ENCODE measurements around the gene TMEM192. TPM values are rescaled to one million over a fixed set of nuclear protein-coding genes. Genes with fewer than 3 reads are reported as not detected.
"Not testable (repeated sequence)": the region's sequence is repeated elsewhere in the genome, so short reads cannot be mapped to it uniquely, and the experiment has no call there.

TMEM192 gene
- total and polyA plus RNA-seq, 12 donors = 4.5 to 23.1 (median 16.6) TPM

DNA sequence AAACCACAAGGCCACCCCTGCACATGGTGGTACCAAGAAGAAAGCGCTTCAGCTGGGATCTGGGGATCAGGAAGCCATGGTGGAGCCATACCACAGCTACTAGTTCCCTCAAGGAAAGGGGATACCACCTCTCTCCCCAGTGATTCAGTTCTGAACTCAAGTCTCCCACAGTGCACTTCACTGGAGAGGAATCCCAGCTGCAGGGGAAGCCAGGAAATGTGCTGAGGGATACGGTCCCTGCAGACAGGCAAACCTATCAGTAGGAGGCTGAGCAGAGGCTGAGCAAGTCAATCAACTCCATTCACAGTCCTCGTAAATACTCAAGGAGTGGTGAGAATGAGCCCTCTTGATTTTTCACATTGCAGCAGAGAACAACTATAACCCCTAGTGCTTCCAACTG is 11.0 kb downstream of the TMEM192 start:
- TF ChIP-seq, protein P1, sequence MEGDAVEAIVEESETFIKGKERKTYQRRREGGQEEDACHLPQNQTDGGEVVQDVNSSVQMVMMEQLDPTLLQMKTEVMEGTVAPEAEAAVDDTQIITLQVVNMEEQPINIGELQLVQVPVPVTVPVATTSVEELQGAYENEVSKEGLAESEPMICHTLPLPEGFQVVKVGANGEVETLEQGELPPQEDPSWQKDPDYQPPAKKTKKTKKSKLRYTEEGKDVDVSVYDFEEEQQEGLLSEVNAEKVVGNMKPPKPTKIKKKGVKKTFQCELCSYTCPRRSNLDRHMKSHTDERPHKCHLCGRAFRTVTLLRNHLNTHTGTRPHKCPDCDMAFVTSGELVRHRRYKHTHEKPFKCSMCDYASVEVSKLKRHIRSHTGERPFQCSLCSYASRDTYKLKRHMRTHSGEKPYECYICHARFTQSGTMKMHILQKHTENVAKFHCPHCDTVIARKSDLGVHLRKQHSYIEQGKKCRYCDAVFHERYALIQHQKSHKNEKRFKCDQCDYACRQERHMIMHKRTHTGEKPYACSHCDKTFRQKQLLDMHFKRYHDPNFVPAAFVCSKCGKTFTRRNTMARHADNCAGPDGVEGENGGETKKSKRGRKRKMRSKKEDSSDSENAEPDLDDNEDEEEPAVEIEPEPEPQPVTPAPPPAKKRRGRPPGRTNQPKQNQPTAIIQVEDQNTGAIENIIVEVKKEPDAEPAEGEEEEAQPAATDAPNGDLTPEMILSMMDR (IDR thresholded peaks at IDR 0.05) = no peak
- Histone ChIP-seq H3K27me3 (no peaks in the 10 kb centered on the region), H3K27ac (no peak overlapping the region), H3K4me3 (no peak overlapping the region), H3K36me3 (peaks cover 0 to 60% (median 0%) of the 10 kb centered on the region in 9 donors), H3K4me1 (no peaks in the 10 kb centered on the region), H3K9me3 (no peaks in the 10 kb centered on the region)
- intact Hi-C loops (cut with DNase I) = no loop called here
- 73 to 74% methylated on average over 3 of the region's 3 CpGs for WGBS, 2 donors
- ATAC-seq (no peak), DNase-seq (no peak)

DNA sequence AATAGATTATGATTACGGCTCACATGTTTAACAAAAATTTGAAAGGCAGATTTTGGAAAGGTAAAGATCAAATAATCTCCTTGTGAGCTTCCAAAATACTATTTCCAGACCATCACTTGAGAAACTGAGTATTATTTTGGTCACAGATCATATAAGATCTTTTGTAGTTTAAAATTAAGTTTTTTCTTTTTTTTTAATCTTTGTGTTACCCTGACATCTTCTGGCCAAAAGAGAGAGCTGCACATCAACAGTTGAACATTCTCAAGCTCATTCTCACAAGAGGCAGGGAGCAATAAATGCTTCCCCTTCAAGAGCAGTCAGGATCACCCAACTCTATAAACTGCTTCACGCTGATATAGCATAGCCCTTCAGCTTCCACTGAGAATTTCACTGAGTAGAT is 15.9 kb downstream of the TMEM192 start:
- DNase-seq = no peak
- H3K27me3 ChIP-seq = no peaks in the 10 kb centered on the region
- H3K4me3 ChIP-seq = no peak overlapping the region
- intact Hi-C loops (cut with DNase I) = loop anchor here in 6 of 10 donors (5.0 to 10.0 kb wide), 2 partner anchors 319 to 322 kb away; no protein-coding TSS in a partner anchor
- ATAC-seq = no peak
- no peak overlapping the region for H3K27ac ChIP-seq
- H3K36me3 ChIP-seq = peaks cover 0 to 94% (median 3%) of the 10 kb centered on the region in 9 donors
- 77 to 80% methylated on average over 2 of the region's 2 CpGs for WGBS, 2 donors
- H3K9me3 ChIP-seq = no peaks in the 10 kb centered on the region
- TF ChIP-seq, protein P1 (IDR thresholded peaks at IDR 0.05) = peak; percentile 26 to 59 (median 52)
- H3K4me1 ChIP-seq = no peaks in the 10 kb centered on the region

DNA sequence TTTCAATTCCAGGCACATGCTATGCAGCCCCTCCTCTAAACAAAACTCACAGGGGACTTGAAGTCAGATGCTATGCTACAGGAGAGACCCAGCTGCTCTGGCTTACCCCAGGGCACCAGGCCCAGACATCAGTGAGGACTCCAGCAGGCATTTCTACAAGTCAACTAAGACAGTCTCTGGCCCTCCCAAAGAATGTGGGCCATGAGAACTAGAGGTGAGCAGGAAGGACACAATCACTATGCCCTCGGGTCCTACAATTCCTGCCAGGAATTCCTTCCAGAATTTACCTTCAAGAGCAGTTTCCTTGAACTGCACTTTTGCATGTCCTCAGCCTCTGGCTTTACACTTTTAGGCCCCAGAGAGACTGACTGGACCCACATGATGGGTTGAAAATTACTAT is 17.4 kb downstream of the TMEM192 start:
- no peak overlapping the region for H3K4me3 ChIP-seq
- DNase-seq = no peak
- H3K9me3 ChIP-seq = no peaks in the 10 kb centered on the region
- H3K4me1 ChIP-seq = no peaks in the 10 kb centered on the region
- no peak overlapping the region for H3K27ac ChIP-seq
- intact Hi-C loops (cut with DNase I) = loop anchor here in 6 of 10 donors (5.0 to 10.0 kb wide), 2 partner anchors 318 to 320 kb away; no protein-coding TSS in a partner anchor
- TF ChIP-seq, protein P1 (IDR thresholded peaks at IDR 0.05) = no peak
- ATAC-seq = no peak
- peaks cover 0 to 91% (median 3%) of the 10 kb centered on the region in 9 donors for H3K36me3 ChIP-seq
- H3K27me3 ChIP-seq = no peaks in the 10 kb centered on the region
- 32 to 35% methylated on average over 1 of the region's 1 CpG for WGBS, 2 donors

DNA sequence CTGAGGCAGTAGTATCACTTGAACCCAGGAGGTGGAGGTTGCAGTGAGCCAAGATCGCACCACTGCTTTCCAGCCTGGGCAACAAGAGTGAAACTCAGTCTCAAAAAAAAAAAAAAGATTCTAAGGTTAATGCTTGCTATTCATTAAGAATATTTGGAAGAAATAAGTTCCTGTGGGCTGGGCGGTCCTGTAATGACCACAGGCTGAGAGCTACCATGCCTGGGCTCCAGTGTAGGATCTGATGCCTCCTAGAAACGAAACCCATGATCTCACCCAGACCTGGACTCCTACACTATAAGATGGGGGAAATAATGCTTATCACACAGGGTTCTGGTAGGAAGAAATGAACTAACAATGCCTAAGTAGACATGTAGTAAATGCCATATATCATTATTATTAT is 17.8 kb downstream of the TMEM192 start:
- Histone ChIP-seq H3K36me3 (peaks cover 0 to 91% (median 3%) of the 10 kb centered on the region in 9 donors), H3K27ac (no peak overlapping the region)

DNA sequence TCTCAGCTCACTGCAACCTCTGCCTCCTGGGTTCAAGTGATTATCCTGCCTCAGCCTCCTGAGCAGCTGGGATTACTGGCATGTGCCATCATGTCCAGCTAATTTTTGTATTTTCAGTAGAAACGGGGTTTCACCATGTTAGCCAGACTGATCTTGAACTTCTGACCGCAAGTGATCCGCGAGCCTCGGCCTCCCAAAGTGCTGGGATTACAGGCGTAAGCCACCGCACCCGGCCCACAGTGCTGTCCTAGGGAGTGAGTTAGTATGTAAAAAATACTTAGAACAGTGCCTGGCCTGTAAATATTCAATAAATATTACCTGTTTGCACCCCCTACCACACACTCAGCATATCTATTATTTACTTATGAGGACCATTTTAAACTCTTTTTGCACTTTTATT is 20.5 kb downstream of the TMEM192 start:
- not testable (repeated sequence) for DNase-seq

More for the DNA sequence above, 17.8 kb downstream of the TMEM192 start:
- no peaks in the 10 kb centered on the region for H3K9me3 ChIP-seq
- ATAC-seq (no peak), DNase-seq (no peak)
- intact Hi-C loops (cut with DNase I) = loop anchor here in 7 of 10 donors (5.0 to 10.0 kb wide), 3 partner anchors 313 to 320 kb away; no protein-coding TSS in a partner anchor
- H3K27me3 ChIP-seq = no peaks in the 10 kb centered on the region
- 96 to 98% methylated on average over 3 of the region's 3 CpGs for WGBS, 2 donors
- H3K4me3 ChIP-seq = no peak overlapping the region
- H3K4me1 ChIP-seq = no peaks in the 10 kb centered on the region
- TF ChIP-seq, protein P1 (IDR thresholded peaks at IDR 0.05) = no peak

More for the DNA sequence above, 20.5 kb downstream of the TMEM192 start:
- not testable (repeated sequence) for ATAC-seq, H3K27me3 ChIP-seq, H3K4me3 ChIP-seq, H3K4me1 ChIP-seq, H3K9me3 ChIP-seq, H3K27ac ChIP-seq
- intact Hi-C loops (cut with DNase I) = loop anchor here in 6 of 10 donors (5.0 to 10.0 kb wide), 2 partner anchors 310 to 317 kb away; no protein-coding TSS in a partner anchor
- peaks cover 0 to 91% (median 8%) of the 10 kb centered on the region in 9 donors for H3K36me3 ChIP-seq
- WGBS, 2 donors = 96 to 99% methylated on average over 8 of the region's 8 CpGs

Data from heart right ventricle (tissue), 16 donors.